HG03159 (cell line): ENCODE data around the gene UNC5B.

ENCODE experiments used
- ATAC-seq: cut with Tn5 transposase; IDR thresholded peaks from one replicate; pipeline ENCODE4 v1.9.1; 2021; ENCODE audit warnings: mild to moderate bottlenecking, moderate library complexity; ENCODE audit not compliant: unreplicated experiment

UNC5B gene

GRCh38 chr10:71237843-71238623 lies 25.7 kb downstream of the UNC5B start:
- ATAC-seq, result no peak

- ATAC-seq, result no peak
Measured at GRCh38 chr10:71238626-71239025, 26.3 kb downstream of the UNC5B start.

DNA sequence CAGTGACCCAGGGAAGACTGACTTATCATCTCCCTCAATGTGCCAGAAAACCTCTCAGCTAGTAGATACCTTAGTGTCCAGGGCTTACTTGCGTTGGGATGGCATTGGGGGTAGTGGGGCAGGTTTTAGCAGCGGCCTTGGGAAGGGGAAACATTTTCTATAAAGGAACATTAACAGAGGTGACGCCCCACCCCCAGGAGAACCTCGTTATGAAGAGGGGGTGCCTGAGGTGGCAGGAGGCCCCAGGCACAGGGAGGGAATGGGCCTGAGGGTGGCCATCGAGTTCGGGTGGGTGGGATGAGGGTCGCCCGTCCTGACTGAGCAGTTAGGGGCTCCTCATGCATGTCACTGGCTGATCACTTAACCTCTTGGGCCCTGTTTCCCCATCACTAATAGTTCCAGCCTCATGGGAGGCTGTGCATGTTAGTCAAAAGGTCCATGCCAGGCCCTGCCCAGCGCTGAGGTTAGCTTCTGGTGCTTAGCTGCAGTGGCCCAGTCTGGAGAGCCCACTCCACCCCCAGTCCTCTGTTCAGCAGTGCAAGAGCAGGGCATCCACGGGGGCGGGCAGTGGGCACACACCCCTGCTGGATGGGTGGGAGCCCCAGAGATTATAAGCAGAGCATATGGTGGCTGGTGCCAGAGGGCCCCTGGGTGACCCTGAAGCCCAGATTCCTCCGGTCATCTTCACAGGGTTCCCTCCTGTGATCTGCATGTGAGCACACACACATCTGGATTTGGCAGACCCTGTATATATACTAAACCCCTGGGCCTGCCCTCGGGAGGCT lies 27.0 kb downstream of the UNC5B start:
- ATAC-seq, result no peak

DNA sequence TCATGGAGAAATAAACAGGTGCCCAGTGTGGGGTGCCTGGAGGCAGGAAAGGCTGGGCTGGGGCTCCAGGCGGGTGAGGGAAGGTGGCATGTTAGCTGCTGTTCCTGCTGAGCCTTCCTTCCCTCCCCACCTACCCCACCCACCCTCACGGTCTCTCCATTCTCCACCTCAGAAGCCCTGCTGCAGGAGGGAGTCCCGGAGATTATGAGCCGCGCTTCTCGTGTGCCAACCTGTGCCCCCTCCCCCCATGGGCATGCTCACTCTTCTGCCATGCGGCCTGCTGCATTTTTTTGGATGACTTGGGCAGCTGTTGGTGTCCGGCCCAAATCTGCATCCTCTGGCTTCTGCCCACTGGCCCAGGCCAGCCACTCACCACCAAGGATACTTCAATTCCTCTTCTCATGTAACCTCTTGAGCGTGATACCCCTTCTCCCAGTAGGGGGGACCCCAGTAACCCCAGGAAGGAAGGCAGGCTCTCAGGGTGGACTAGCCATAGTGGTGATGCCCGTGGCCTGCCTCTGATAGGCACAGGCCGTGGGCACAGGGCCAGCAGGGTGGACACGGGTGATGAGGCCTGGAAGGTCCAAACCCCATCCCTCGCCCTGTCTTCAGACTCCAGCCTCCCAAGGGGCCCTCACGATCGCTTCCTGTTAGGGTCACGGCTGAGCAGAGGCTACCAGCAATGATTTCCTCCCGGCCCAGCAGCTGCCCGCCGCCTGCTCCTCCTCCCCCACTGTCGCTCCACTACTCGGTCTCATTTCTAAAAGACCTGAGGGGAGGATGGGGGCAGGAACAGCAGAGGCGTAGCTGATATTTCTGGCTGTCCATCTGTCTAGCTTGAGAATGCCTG lies 27.8 kb downstream of the UNC5B start:
- no peak for ATAC-seq

GRCh38 chr10:71241114-71241829 lies 28.9 kb downstream of the UNC5B start:
- no peak for ATAC-seq

DNA sequence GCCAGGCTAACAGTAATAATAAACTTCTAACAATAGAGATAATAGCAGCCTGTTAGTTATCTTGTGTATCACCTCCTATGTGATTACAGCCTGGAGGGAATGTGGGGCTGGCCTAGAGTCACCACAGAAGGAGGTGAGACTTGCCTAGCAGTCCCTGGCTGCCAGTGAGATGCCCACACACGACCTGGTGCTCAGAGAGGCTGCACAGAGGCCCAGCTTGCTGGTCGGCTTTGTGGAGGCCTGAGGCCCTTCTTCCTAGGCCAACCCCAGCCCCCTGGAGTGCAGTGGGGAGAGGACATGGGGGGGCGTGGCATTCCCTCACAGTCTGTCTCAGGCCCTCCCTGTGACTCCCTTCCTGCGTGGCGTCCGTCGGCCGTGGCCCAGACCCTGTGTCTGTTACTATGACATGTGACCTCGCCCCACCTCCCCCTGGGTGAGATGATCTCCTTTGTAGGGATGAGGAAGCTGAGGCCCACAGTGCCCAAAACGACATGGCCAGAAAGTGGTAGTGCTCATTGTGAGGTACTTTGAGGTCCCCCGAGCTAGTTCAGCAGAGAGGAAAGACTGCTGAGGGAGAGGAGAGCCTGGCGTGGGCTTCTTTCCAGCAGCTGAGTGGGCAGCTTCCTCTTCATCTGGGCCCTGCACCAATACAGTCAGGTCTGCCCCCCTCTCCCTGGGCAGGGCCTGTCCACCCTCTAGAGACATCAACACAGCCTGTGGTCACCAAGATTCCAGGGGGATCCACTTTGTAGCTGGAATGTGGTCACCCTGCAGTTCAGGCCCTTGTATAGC lies 29.7 kb downstream of the UNC5B start:
- no peak for ATAC-seq

GRCh38 chr10:71242622-71243009 lies 30.2 kb downstream of the UNC5B start:
- no peak for ATAC-seq

GRCh38 chr10:71243756-71244395 lies 31.5 kb downstream of the UNC5B start:
- no peak for ATAC-seq

- no peak for ATAC-seq
Measured at GRCh38 chr10:71244431-71245419, 32.4 kb downstream of the UNC5B start.

GRCh38 chr10:71245420-71246325 lies 33.3 kb downstream of the UNC5B start:
- no peak for ATAC-seq

- no peak for ATAC-seq
Measured at GRCh38 chr10:71246591-71247413, 34.4 kb downstream of the UNC5B start.

GRCh38 chr10:71247414-71247705 lies 35.0 kb downstream of the UNC5B start:
- no peak for ATAC-seq

DNA sequence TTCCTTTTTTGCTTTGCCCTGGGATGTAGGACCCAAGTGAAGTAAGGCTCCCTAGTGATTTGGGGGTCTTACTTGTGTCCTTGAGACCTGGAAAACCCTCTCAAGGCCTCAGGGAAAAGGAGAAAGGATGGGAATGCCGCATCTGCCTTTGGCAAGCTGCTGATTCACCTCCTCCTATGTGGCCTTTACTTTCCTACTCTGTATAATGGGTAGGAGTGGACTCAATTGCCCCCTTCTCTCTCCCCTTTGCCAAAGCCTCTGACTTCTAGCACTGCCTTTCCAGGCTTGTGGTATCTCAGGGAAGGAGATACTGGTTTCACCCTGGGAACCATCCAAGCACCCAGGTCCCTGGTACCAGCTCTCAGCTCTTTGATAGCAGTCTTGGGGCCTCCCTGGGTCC lies 35.4 kb downstream of the UNC5B start:
- ATAC-seq, result no peak

GRCh38 chr10:71248210-71248609 lies 35.8 kb downstream of the UNC5B start:
- ATAC-seq, result no peak

- ATAC-seq, result no peak
Measured at GRCh38 chr10:71249996-71250395, 37.6 kb downstream of the UNC5B start.

DNA sequence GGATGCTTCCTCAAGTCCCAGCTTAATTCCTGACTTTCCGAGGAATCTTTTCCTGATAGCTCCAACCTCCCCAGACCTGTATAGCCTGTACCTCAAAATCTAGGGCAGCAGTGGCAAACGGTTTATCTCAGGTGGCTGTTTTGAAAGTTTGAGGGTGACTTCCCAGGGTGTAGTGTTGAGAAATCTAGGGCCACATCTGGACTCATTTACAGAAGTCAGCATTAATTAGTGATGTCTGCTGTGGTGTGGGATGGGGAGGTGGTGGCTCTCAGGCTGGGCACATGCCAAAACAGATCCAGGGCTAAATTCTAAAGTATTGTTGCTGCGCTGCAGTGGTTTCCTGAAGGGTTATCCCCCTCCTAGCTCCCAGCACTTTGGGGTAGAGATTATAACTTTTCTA lies 38.0 kb downstream of the UNC5B start:
- ATAC-seq, result no peak

DNA sequence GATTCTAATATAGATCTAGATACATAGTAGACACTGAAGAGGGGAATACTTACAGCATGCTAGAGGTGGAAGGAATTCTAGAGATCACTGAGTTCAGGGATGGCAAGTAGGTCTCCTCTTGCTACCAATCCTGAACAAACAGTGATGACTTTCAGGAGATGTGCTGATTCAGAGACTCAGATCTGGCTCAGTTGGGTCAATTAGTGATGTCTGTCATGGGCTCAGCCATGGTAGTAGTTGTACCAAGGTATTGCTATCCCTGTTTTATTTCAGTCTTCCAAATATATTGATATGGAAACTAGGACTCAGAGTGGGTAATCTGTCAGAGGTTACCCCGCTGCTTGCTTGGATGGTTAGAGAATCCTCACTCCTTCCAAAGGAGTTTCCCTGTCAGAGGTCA lies 38.5 kb downstream of the UNC5B start:
- ATAC-seq, result no peak
